Fibroblast of lung (primary cell): ENCODE results near the gene SLC66A1. TPM values are rescaled to one million over a fixed set of nuclear protein-coding genes. Genes with fewer than 3 reads are reported as not detected.
"Not testable (repeated sequence)": the region's sequence is repeated elsewhere in the genome, so short reads cannot be mapped to it uniquely, and the experiment has no call there.

Source experiments
- DNase-seq, 2 donors: peaks; one replicate each; pipeline versions ENCODE4 v3.0.0 to v3.0.0-alpha.2; 2010; ENCODE audit warnings: low read depth in 2 of 2
- H2AFZ ChIP-seq: 2 replicates; pipeline ENCODE4 v1.5.1; 2012; ENCODE audit warnings: low read length, control low read depth, inconsistent platforms
- H3K27ac ChIP-seq: 2 replicates; pipeline ENCODE4 v1.5.1; 2011; ENCODE audit warnings: low read length, control low read depth; ENCODE audit not compliant: insufficient read depth
- H3K27me3 ChIP-seq: 2 replicates; pipeline ENCODE4 v1.5.1; 2011; ENCODE audit warnings: mild to moderate bottlenecking, low read length; ENCODE audit not compliant: control insufficient read depth, insufficient read depth
- H3K36me3 ChIP-seq: 2 replicates; pipeline ENCODE4 v1.5.1; 2011; ENCODE audit warnings: low read length; ENCODE audit not compliant: control insufficient read depth, insufficient read depth
- H3K4me1 ChIP-seq: 2 replicates; pipeline ENCODE4 v1.5.1; 2011; ENCODE audit warnings: low read length; ENCODE audit not compliant: control insufficient read depth, insufficient read depth; ENCODE audit errors: extremely low read depth
- H3K4me2 ChIP-seq: 2 replicates; pipeline ENCODE4 v1.5.1; 2011; ENCODE audit warnings: low read length, control low read depth; ENCODE audit not compliant: insufficient read depth; ENCODE audit errors: extremely low read depth
- H3K4me3 ChIP-seq, 4 experiments: fragments of 200-600 bp in 1 of 4; sonication (generic) in 1 of 4; replicated peaks in 1 of 4; 2 replicates each; pipeline ENCODE4 v1.5.1; 2011 to 2016; ENCODE audit warnings: low read length in 4 of 4, low read depth in 3 of 4, mild to moderate bottlenecking in 3 of 4, control low read depth in 2 of 4, inconsistent platforms in 1 of 4, mixed read lengths in 1 of 4; ENCODE audit not compliant: insufficient read depth in 1 of 4; ENCODE audit errors: control extremely low read depth in 1 of 4
- H3K79me2 ChIP-seq: 2 replicates; pipeline ENCODE4 v1.5.1; 2012; ENCODE audit warnings: mild to moderate bottlenecking, low read length, inconsistent platforms; ENCODE audit not compliant: control insufficient read depth, insufficient read depth
- H3K9ac ChIP-seq: 2 replicates; pipeline ENCODE4 v1.5.1; 2011; ENCODE audit warnings: mild to moderate bottlenecking, low read length, control low read depth; ENCODE audit not compliant: insufficient read depth
- H3K9me3 ChIP-seq: 2 replicates; pipeline ENCODE4 v1.5.1; 2012; ENCODE audit warnings: low read depth, low read length; ENCODE audit not compliant: control insufficient read depth, insufficient read depth
- H4K20me1 ChIP-seq: 2 replicates; pipeline ENCODE4 v1.5.1; 2011; ENCODE audit warnings: low read length; ENCODE audit not compliant: control insufficient read depth, insufficient read depth; ENCODE audit errors: extremely low read depth
- EZH2 ChIP-seq: IDR thresholded peaks from 2 replicates; pipeline ENCODE4 v1.5.1; 2012; ENCODE audit warnings: low read length, control low read depth, mild to moderate bottlenecking; ENCODE audit errors: missing control alignments
- polyA plus RNA-seq, 2 donors: library from polyadenylated mRNA; depleted of rRNA in 1 of 2; stranded (reverse) in 1 of 2; unstranded in 1 of 2; fragments of >200 nt; gene quantifications; 2 replicates each; pipeline ENCODE4 v1.2.1, GENCODE V29; 2011 to 2012; ENCODE audit warnings: missing spikeins in 1 of 2
- total RNA-seq: library from RNA; depleted of rRNA; stranded (reverse); fragments of >200 nt; gene quantifications from 2 replicates; pipeline ENCODE4 v1.2.1, GENCODE V29; 2014
- TF ChIP-seq, protein P1 (sequence below), 2 donors: IDR thresholded peaks in 1 of 2; conservative IDR thresholded peaks in 1 of 2; 1 replicate in 1 of 2; 2 replicates in 1 of 2; pipeline ENCODE4 v1.5.1; 2011 to 2012; ENCODE audit warnings: low read length in 2 of 2, control low read depth in 1 of 2, inconsistent platforms in 1 of 2, low read depth in 1 of 2, mild to moderate bottlenecking in 1 of 2

Gene SLC66A1
- total and polyA plus RNA-seq, 2 donors (not counting 1 experiment from before 2014, with no cell fraction given) = 7.1 to 18.3 TPM

DNA sequence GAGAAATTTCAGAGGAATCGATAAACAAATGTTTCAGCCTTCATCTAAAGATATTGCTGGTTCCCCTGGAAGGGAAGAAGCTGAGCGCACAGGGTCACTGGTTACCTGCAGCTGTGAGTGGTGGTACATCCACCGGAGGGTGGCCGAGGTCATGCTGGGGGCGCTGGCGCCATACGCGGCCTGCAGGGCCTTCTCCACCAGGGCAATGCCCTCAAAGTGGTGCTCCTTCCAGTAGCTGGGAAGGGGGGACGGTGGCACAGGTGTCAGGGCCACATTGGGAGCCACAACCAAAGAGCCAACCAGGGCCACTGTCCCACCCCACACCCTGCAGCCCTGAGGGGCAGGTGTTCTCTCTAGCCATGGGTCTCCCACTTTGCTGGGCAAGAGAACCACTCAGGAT, 28.2 kb upstream of the SLC66A1 start:
- Histone ChIP-seq H3K79me2 (no peaks in the 10 kb centered on the region), H2AFZ (no peak overlapping the region), H3K4me2 (no peak overlapping the region), H3K4me1 (peaks cover 2% of the 10 kb centered on the region), H3K36me3 (no peaks in the 10 kb centered on the region), H3K27me3 (no peaks in the 10 kb centered on the region), H4K20me1 (no peaks in the 10 kb centered on the region), H3K9ac (no peak overlapping the region), H3K9me3 (no peaks in the 10 kb centered on the region), H3K4me3 (no peak overlapping the region), H3K27ac (no peak overlapping the region)
- TF ChIP-seq, protein P1, sequence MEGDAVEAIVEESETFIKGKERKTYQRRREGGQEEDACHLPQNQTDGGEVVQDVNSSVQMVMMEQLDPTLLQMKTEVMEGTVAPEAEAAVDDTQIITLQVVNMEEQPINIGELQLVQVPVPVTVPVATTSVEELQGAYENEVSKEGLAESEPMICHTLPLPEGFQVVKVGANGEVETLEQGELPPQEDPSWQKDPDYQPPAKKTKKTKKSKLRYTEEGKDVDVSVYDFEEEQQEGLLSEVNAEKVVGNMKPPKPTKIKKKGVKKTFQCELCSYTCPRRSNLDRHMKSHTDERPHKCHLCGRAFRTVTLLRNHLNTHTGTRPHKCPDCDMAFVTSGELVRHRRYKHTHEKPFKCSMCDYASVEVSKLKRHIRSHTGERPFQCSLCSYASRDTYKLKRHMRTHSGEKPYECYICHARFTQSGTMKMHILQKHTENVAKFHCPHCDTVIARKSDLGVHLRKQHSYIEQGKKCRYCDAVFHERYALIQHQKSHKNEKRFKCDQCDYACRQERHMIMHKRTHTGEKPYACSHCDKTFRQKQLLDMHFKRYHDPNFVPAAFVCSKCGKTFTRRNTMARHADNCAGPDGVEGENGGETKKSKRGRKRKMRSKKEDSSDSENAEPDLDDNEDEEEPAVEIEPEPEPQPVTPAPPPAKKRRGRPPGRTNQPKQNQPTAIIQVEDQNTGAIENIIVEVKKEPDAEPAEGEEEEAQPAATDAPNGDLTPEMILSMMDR (conservative IDR thresholded peaks at IDR 0.05 in 1 of 2, IDR thresholded peaks at IDR 0.05 in 1 of 2; ENCODE audit: low read depth in 1 of 2, low read length in 2 of 2) = no peak
- no peak for TF ChIP-seq EZH2
- DNase-seq = no peak

DNA sequence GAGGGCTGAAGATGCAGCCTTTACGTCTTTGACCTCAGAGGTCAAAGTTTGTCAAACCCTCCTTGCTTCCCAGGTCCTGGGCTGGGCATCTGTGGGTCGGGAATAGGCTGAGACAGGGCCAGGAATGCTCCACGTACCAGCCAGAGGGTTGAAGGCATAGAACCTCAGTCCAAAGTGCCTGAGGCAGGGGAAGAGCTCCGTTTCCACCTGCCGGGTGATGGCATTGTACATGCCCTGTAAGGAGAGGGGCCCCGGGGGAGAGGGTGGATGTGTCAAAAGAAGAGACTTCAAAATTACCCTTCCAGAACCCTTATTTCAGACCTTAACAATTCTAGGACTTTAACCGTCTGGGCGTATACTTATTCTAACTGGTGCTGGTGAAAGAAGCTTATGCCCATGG, 27.2 kb upstream of the SLC66A1 start:
- Histone ChIP-seq H3K4me2 (no peak overlapping the region), H3K9me3 (no peaks in the 10 kb centered on the region), H3K27me3 (no peaks in the 10 kb centered on the region), H3K4me3 (no peak overlapping the region), H2AFZ (no peak overlapping the region), H3K36me3 (no peaks in the 10 kb centered on the region), H3K9ac (no peak overlapping the region), H3K79me2 (no peaks in the 10 kb centered on the region), H4K20me1 (no peaks in the 10 kb centered on the region), H3K4me1 (peaks cover 2% of the 10 kb centered on the region), H3K27ac (no peak overlapping the region)
- no peak for DNase-seq
- TF ChIP-seq, protein P1 (conservative IDR thresholded peaks at IDR 0.05 in 1 of 2, IDR thresholded peaks at IDR 0.05 in 1 of 2; ENCODE audit: low read depth in 1 of 2, low read length in 2 of 2) = no peak

DNA sequence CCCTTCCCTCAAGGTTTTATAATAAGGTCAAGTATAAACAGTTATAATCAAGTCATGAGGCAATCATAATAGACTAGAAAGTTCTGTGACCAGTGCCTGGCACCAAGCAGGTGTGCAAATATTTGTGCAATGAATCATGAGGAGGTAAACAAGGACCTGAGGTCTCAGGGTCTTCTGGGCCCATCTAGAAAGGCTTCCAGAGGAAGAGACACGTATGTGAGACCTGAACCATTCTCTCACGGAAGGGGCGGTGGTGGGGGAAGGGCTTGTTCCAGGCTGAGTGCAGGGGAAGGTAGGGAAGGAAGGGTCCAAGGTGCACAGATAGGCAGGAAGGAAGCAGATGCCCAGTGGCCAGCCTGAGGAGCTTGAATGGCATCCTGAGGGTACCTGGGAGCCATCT, 26.8 kb upstream of the SLC66A1 start:
- H3K4me3 ChIP-seq = not testable (repeated sequence)

DNA sequence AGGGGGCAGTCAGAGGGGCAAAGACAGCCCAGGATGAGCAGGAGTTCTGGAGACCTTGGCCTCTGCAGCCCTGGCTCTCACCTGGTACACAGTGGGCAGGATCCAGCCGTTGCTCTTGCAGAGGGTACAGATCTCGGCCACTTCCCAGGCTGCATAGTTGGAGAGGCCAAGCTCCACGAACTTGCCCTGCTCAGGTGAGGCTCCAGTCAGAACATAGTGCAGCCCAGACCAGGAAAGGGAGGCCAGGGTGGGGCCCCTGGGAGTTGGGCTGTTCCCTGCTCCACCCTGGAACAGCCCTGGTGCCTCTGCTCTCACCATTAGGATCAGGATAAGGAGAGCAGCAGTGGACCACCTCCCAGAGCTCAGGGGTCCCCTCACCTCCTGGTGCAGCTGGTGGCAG, 26.3 kb upstream of the SLC66A1 start:
- H3K4me1 ChIP-seq, H3K4me2 ChIP-seq, H3K27me3 ChIP-seq, H3K79me2 ChIP-seq, H3K36me3 ChIP-seq, H3K4me3 ChIP-seq, H2AFZ ChIP-seq, H3K9ac ChIP-seq, H4K20me1 ChIP-seq, DNase-seq, H3K27ac ChIP-seq, H3K9me3 ChIP-seq: not testable (repeated sequence)

More for the DNA sequence above, 26.8 kb upstream of the SLC66A1 start:
- H3K9me3 ChIP-seq, H3K27me3 ChIP-seq, H3K36me3 ChIP-seq, H3K4me1 ChIP-seq, H3K27ac ChIP-seq, H3K4me2 ChIP-seq, H4K20me1 ChIP-seq, H2AFZ ChIP-seq, H3K9ac ChIP-seq, H3K79me2 ChIP-seq, DNase-seq: not testable (repeated sequence)
